Measurements from ENCODE around the gene STK11IP.

- TF ChIP-seq CTCF (IDR thresholded peaks at IDR 0.05 in 2 of 3, conservative IDR thresholded peaks at IDR 0.05 in 1 of 3; ENCODE audit: insufficient read depth in 2 of 3, low read depth in 1 of 3, low read length in 3 of 3) (no peak), KAT2B (IDR thresholded peaks at IDR 0.05; ENCODE audit: low read depth, low read length) (no peak), NFE2L1 (tag; IDR thresholded peaks at IDR 0.05; ENCODE audit: borderline replicate concordance, low read depth) (no peak), TCF7L2 (IDR thresholded peaks at IDR 0.05; ENCODE audit: low read depth, low read length) (no peak), KLF10 (CRISPR knock-in tag; IDR thresholded peaks at IDR 0.05) (no peak), ELK1 (CRISPR knock-in tag; IDR thresholded peaks at IDR 0.05) (no peak), PYGO2 (tag; IDR thresholded peaks at IDR 0.05) (no peak), PRPF4 (IDR thresholded peaks at IDR 0.05; ENCODE audit: insufficient read depth, low read depth, low read length, poor library complexity, severe bottlenecking) (no peak), SP1 (CRISPR knock-in tag; IDR thresholded peaks at IDR 0.05) (no peak), NCOA4 (IDR thresholded peaks at IDR 0.05; ENCODE audit: partially characterized antibody) (no peak), REST (IDR thresholded peaks at IDR 0.05; ENCODE audit: borderline replicate concordance) (no peak), REST (CRISPR knock-in tag; IDR thresholded peaks at IDR 0.05; ENCODE audit: low read depth) (no peak), TSHZ1 (CRISPR knock-in tag; IDR thresholded peaks at IDR 0.05) (no peak)
Observed at GRCh38 chr2:219630770-219631405, 33.2 kb downstream of the STK11IP start.

All from K562 (cell line).